DMS53 treated with DMSO at 0.1 percent for 48 hours (cell line): Measurements from ENCODE around the gene GALNTL6.

Experiments
- DNase-seq: peaks from one replicate; lab custom pipeline; 2025; ENCODE audit not compliant: unreplicated experiment; lab: John Stamatoyannopoulos, UW

The GALNTL6 gene

DNA sequence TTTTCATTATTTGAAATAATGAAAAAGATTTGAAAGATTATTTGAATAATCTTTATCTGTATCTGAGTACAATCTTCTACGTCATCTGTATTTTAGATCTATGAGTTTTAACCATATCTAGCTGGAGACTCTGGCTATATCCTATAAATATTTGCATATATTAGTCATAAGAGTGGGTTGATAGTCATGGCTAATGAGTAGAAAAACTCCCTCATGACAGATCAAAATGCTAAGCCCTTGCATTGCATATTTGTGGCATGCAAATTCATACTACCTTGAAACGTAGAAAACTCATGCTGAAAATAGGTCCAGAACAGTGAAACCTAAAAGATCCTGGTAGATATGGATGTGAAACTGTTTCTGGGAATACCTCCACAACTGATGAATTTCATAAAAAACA, 291.3 kb downstream of the GALNTL6 start:
- no peak for DNase-seq

DNA sequence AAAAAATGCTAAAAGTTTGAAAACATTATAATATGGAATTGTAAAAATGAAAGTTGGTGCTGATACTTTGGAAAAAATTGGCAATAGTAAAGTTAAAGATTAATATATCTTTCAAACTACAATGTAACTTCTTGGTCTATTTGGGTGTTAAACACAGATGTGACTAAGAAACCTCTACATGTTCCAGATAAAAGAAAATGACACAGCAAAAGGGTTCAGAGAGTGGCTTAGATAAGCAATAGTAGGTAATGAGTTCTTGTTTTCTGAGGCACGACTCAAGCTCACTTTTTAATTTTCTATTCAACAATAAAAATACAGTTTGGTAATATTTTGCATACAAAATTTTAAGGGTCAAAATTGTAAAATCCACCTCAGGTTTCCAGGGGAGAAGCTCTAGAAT, 292.7 kb downstream of the GALNTL6 start:
- no peak for DNase-seq

DNA sequence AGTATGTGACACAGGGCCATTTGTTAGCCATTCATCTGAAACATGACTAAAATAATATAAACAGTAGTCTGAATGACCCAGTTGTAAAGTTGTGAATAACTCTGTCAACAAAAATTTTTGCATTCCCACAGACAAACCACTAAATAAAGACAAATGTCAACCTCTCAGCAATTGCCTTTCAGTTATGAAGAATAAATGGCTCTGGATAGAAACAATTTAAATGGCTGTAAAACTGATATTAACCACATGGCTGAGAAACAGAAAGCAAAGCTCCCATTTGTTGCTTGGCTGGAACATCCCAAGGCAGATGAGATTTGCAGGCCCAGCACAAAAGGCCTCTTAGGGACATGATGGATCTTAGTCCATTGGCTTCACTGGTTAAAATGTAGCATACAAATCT, 296.3 kb downstream of the GALNTL6 start:
- DNase-seq: no peak

DNA sequence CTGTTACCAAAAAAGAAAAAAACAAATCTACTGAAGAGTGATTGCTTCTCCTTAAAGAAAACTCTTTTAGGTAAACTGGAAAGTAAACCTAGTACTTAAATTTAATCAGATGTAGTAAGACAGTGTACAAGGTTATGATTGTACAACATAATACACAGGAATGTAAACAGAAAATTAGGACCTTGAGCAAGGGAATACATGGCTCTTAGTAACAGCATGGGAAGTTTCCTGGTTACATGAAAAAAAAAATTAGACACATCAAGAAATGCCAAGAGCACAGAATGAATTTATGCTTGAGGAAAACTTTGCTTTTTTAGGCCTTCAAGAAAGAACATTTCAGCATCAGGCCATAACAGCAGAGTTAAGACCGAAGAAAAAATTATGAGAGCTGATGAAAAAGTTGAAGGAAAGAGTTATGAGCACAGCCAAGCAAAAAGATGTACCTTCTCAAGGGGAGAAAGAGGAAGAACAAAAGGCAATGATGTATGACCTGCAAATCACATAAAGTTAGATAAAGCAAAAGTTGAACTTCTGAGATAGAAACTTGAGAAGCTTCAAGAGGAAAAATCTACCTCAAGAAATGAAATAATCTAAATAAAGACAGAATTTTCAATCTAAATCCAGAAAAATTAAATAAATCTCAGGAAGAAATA, 311.6 kb downstream of the GALNTL6 start:
- DNase-seq: no peak

DNA sequence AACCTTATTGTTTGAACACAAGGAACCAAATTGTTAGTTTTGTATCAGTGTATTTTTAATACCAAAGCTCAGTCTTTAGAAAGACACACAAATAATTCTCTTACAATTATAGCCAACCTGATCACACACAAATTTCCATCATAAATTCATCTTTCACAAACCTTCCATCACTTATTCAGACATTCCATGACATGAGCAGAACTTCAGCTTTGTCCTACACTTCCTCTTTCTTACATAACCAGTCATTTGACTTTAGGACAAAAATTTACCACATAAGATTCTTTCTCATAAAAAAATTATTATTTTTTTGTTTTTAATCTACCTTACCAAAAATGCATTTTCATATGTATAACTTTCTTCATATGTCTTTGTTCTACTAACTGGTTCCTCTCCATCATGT, 312.2 kb downstream of the GALNTL6 start:
- DNase-seq: no peak

DNA sequence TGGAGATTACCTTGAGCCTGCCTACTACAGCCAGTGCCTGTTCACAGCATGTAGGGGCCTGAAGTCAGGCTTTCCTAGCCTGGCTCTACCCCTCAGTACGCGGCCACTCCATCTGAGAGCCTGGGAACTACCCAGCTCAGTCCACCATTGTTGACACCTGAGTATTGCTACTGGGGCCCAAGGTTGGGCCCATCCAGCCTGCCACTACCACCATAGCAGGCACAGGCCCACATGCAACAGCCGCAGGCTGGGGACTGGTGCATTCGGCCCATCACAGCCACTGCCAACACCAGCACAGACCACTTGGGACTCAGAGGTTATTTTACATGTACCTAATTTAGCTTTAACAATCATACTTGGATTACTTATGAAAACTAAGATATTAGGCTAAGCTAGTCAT, 314.0 kb downstream of the GALNTL6 start:
- DNase-seq: no peak

DNA sequence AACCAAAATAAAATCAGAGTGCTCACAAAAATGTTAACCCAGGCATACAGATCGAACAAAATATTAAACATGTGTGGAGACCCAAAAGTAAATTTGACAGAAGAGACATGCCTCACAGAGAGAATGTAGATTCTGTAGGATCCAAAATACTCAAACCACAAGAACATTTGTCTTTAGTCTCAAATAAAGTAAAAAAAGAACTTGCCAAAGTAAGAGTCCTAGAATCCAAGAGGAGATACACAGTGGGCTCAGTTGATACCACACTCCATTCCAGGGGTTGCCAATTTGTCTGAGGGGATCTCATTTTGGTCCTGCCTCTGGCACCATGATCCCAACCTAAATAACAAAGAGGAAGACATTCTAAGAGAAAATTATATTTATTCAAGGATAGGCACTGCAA, 316.4 kb downstream of the GALNTL6 start:
- no peak for DNase-seq

DNA sequence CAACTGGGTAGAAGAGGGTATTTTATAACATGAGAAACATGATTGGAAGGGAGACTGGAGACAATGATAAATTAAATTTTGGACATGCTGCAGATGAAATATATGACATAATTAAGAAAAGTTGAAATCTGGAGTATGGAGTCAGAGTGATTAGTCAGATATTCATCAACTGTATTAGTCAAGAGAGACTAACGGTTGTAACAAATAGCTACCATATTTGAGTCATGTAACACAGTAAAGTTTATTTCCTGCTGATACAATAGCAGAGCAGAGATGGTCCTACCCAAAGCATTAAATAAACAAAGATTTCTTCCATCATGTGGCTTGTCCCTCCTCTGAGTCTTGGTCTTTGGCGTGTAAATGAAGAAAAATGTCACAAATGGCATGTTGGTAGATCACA, 321.3 kb downstream of the GALNTL6 start:
- DNase-seq: no peak

DNA sequence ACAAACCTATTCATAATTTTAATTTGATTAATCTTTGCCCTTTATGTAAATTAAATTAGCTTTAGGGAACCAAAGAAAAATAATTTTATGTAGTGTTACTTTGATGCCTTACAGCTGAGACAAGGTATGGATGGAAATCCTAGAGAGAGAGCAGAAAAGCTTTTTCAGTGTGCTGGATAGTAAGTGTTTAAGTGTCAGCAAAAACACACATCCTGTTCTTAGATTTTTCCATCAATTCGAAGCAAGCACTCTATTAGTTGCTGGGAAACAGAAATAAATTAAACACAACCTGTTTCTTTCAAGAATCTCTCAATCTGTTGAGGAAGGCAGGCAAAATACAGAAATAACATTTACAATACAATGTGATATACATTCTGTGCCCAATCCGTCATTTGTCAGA, 327.8 kb downstream of the GALNTL6 start:
- DNase-seq: no peak

DNA sequence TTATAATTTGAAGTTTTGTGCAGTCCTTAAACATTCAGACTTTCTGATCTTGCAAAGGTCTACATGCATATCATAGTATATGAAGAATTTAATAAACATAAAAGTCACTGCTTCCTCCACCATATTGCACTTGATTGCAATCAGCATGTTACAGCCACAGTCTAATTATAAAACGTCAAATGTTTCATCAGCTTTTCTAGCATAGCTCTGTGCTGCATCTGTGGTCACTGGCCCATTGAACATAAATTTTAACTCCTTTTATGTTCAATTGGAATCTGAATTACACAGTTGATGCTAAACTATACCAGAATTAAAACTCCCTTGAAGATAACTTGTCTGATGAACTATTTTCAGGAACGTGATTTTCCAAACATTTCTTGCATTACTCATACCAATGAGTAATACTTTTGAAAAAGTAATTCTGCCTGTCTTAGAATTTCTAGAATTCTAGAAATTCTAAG, 329.1 kb downstream of the GALNTL6 start:
- DNase-seq: no peak

DNA sequence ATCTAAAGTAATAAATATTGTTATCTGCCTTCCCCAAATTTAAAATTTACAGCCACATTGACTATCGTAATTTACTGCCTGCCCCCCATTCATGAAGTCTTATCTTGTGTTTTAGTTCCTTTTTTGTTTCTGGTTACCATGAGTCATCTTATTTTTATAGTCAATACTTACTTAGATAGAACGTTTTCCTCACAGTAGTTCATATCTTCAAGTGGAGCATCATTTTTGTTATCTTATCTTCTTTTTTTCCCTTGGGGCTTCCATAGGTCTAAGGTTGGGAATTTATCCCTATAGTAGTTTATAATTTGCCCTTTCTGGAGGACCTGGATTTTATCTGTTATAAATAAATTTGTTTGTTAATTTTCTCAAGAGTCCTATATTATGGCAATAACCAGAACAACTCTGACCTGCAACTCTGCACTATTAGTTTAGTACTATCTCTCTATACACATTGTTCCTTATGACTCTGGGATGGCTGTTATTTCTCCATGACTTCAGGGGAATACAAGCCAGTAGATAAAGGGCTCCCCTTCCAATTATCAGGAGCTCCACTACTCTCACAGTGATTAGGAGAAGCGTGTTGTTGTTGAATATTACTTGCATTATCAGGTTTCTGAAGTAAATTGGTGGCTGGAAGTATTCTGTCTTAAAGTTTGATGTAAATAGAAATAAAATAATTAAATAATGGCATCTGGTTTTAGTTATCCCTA, 330.6 kb downstream of the GALNTL6 start:
- DNase-seq: no peak

DNA sequence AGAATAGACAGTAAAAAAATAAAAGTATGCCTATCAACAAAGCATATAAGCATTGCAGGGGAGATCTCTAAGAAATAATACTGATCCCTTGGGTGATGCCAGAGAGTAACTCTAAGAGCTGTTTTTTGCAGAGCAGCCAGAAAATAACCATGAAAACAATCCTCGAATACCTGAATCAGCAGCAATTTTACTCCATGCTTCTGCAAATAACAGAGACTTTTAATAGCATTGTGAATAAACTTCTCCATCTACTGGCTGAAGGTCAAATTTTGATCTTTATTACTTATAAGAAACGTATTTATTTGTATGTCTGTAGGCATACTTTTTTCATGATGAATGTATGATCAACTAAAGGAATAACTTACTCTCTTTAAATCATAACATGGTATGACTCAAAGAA, 334.5 kb downstream of the GALNTL6 start:
- DNase-seq: no peak

DNA sequence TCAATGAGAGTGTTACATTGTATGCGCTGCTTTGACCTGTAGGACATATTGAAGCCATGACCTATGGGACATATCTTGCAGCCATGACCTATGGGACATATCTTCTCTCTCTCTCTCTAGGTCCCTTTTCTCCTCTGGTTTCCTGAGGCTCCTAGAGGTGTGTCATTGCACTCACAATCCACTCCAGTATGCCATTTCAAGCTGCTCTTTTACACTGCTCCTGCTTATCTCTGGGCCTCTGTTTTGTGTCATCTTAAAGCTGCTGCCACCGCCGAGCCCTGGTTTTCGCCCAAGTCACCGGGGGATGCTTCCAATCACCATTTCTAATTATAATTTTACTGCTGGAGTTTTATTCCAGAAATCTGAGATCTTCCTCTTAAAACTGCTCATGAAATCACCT, 336.1 kb downstream of the GALNTL6 start:
- no peak for DNase-seq

DNA sequence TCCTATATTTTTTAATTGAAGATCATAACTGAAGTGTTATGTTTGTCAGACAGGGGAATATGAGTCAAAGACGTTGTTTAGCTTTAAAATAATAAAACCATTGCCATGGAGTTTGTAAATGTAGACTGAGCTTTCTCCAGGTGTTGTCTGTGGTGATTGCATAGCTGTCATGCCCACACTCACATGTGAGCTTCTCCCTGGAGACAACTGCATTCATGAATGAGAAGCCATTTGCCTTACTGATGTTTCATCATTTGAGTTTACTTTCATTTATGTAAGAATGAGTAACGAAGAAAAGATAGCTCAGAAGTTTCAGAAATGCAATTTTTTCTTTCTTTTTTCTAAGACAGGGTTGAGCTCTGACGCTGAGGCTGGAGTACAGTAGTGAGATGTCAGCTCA, 339.1 kb downstream of the GALNTL6 start:
- no peak for DNase-seq

DNA sequence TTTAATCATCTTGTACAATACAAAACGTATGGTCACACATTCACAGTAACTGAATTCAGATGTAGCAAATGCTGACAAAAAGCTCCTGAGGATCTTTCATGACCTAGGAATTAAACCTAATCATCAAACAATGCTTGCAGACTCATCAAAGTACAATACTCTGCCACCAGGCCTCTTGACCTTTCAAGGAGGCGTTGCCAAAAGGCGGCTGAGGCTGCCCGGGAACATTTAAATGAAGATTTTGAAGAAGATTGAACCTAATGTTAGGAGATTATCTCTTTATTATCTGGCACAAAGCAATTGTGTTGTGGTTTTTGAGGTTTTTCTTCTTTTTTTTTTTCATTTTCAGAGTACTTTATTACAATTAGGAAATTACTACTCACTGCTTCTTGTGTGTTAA, 340.5 kb downstream of the GALNTL6 start:
- no peak for DNase-seq

DNA sequence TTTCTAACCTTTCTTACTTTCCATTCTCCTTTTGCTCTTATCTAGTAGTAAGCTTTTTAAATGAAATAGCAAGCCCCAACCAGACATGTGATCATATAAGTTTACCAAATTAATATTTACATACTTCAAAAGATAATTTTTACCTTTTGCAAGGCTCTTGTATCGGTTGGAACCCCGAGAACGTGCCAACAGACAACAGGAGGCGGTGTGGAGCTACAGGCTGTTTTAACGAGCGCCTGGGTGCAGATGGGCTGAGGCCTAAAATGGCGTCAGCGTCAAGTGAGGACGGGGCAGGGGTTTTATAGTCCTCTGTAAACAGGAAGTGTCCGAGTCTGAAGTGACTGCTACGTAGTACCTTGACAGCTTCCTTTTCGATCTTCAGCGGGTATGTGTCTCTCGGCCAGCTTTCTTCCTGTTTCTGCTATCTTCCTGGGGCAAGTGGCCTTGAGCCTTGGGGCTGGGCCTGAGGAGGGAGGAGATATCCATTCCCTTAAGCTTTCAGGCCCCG, 342.7 kb downstream of the GALNTL6 start:
- DNase-seq: no peak

DNA sequence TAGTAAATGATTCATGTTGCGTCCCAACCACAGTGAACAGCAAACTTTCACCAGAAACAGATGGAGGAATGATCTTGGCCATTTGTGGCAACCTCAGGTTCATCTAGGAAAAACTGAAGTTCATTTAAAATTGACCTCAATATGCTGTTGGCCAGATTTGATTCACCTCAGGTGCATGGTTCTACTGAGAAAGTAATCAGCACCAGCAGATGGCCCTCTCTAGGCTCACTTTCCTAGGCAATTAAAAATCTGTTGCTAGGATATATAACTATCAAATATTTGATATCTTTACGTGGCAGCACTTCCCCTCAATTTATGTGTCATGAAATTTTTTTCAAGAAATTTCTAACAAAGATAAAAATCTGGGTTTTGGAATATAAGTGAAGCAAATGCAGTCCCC, 344.7 kb downstream of the GALNTL6 start:
- DNase-seq: no peak

DNA sequence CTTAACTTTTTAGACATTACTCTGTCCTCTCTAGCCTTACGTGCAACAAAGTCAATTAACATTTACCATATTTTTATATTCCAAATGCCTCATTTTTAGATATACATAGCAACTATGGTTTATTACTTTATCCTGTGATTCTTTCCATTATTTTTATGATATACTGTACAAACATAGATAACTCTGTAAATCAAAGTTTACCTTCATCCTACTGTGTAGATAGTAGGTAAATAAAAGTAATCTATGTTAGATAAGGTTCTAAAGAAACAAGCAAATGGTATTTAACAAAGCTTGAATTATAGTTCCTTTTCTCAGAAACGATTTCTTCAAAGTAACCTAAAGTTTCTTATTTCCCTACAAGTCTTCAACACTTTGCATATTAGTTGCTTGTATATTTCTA, 350.0 kb downstream of the GALNTL6 start:
- DNase-seq: no peak

DNA sequence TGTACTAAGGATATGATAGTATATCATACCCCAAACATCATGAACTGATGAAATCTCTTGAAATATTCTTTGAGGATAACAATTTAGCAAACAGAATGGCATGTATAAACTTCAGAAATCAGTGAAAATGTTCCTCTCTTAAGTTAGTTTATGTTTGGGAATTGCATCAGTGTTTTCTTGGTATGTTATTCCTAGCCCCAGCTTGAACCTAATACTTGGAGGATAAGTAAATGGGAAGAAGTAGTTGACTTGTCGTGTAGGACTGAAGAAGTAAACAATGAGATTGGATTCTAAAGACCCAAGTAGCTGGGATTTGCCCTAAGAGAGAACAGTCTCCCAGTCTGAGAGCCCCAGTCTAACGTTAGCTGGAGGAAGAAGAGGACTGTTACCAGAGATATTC, 355.7 kb downstream of the GALNTL6 start:
- no peak for DNase-seq

DNA sequence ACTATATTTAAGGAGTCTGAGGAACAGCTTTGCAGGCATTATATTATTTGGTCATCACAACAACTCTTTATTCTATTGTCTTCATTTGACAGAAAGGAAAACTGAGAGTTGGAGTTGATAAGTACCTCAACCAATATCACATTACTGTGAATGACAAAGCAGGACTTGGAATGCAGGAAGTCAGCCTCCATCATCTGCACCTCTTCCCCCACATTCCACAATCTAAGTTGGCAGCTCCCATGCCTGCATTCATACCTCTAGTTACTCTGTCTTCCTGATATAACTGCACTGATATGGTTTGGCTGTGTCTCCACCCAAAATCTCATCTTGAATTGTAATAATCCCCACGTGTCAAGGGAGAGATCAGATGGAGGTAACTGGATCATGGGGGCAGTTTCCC, 356.7 kb downstream of the GALNTL6 start:
- DNase-seq: no peak

DNA sequence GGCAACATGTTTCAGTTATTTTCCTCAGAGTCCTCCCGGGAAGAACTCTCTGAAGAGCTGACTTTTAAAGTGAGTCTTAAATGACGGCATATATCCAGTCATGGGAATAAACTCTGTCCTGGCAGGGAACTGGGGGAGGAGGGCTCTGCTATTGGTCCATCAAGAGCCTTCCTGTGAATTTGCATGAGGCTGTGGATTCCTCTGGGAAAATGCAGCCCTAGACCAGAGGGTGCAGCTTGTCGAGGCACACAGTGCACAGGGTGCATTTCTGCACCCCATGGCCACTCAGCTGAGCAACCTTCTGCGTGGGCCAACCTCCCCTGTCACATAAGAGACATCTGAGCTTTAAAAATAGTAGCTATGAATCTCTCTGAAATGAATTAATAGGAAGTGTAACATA, 360.0 kb downstream of the GALNTL6 start:
- DNase-seq: no peak

DNA sequence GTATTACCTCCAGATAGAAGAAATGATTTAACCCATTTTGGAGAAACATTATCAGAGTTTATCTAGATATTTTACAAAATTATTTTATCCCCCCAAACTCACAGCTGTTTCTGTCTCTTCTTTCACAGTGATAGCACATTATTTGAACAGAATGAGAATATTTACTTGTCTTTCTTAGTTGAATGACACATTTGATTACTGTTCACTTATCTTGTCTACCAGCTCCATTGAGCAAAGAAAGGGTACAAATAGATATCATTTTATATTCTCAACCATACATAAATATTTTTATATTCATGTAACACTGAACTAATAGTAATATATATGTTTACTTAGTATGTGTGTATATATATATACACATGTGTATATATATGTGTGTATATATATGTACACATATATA, 364.2 kb downstream of the GALNTL6 start:
- DNase-seq: no peak
